ENCODE data around the gene AGPAT4.

The AGPAT4 gene

GRCh38 chr6:161150566-161150965, 123.3 kb downstream of the AGPAT4 start:
- no peak for DNase-seq
- H3K9me3 ChIP-seq (ENCODE audit: severe bottlenecking): no peaks in the 10 kb centered on the region
- no peak for TF ChIP-seq CTCF (IDR thresholded peaks at IDR 0.05; ENCODE audit: low read depth, low read length)
- no peak overlapping the region for H3K27ac ChIP-seq
- H3K4me3 ChIP-seq (ENCODE audit: low read depth, low read length): no peak overlapping the region
- no peaks in the 10 kb centered on the region for H3K36me3 ChIP-seq
- no peaks in the 10 kb centered on the region for H3K27me3 ChIP-seq (ENCODE audit: insufficient read depth, low read depth, severe bottlenecking)

GRCh38 chr6:161150136-161150535, 123.7 kb downstream of the AGPAT4 start:
- no peak for DNase-seq
- no peak overlapping the region for H3K27ac ChIP-seq
- H3K4me3 ChIP-seq (ENCODE audit: low read depth, low read length): no peak overlapping the region
- H3K27me3 ChIP-seq (ENCODE audit: insufficient read depth, low read depth, severe bottlenecking): no peaks in the 10 kb centered on the region
- H3K36me3 ChIP-seq: no peaks in the 10 kb centered on the region
- H3K9me3 ChIP-seq (ENCODE audit: severe bottlenecking): no peaks in the 10 kb centered on the region
- no peak for TF ChIP-seq CTCF (IDR thresholded peaks at IDR 0.05; ENCODE audit: low read depth, low read length)

- Histone ChIP-seq H3K27me3 (ENCODE audit: insufficient read depth, low read depth, severe bottlenecking) (no peaks in the 10 kb centered on the region), H3K27ac (no peak overlapping the region), H3K4me3 (ENCODE audit: low read depth, low read length) (no peak overlapping the region), H3K9me3 (ENCODE audit: severe bottlenecking) (no peaks in the 10 kb centered on the region), H3K36me3 (0 out of 2 replicates have a peak, but pooled peaks cover 2% of the 10 kb centered on the region)
- TF ChIP-seq CTCF (IDR thresholded peaks at IDR 0.05; ENCODE audit: low read depth, low read length): no peak
- DNase-seq: no peak
These were observed 130.0 kb downstream of the AGPAT4 start for GRCh38 chr6:161143663-161144430.

- Histone ChIP-seq H3K4me3 (ENCODE audit: low read depth, low read length) (no peak overlapping the region), H3K27ac (no peak overlapping the region), H3K36me3 (0 out of 2 replicates have a peak, but pooled peaks cover 2% of the 10 kb centered on the region), H3K9me3 (ENCODE audit: severe bottlenecking) (no peaks in the 10 kb centered on the region), H3K27me3 (ENCODE audit: insufficient read depth, low read depth, severe bottlenecking) (no peaks in the 10 kb centered on the region)
- no peak for TF ChIP-seq CTCF (IDR thresholded peaks at IDR 0.05; ENCODE audit: low read depth, low read length)
- no peak for DNase-seq
These were observed 130.9 kb downstream of the AGPAT4 start for GRCh38 chr6:161142957-161143296.

GRCh38 chr6:161141173-161141572, 132.7 kb downstream of the AGPAT4 start:
- Histone ChIP-seq H3K4me3 (ENCODE audit: low read depth, low read length) (no peak overlapping the region), H3K27me3 (ENCODE audit: insufficient read depth, low read depth, severe bottlenecking) (no peaks in the 10 kb centered on the region), H3K36me3 (peaks cover 2% of the 10 kb centered on the region; the same call in 1 of the 2 replicates), H3K27ac (no peak overlapping the region), H3K9me3 (ENCODE audit: severe bottlenecking) (no peaks in the 10 kb centered on the region)
- TF ChIP-seq CTCF (IDR thresholded peaks at IDR 0.05; ENCODE audit: low read depth, low read length): no peak
- DNase-seq: no peak

- Histone ChIP-seq H3K9me3 (ENCODE audit: severe bottlenecking) (no peaks in the 10 kb centered on the region), H3K27ac (no peak overlapping the region), H3K36me3 (peaks cover 3% of the 10 kb centered on the region; the same call in 1 of the 2 replicates), H3K27me3 (ENCODE audit: insufficient read depth, low read depth, severe bottlenecking) (no peaks in the 10 kb centered on the region), H3K4me3 (ENCODE audit: low read depth, low read length) (no peak overlapping the region)
- TF ChIP-seq CTCF (IDR thresholded peaks at IDR 0.05; ENCODE audit: low read depth, low read length): no peak
- DNase-seq: no peak
These were observed 133.3 kb downstream of the AGPAT4 start for GRCh38 chr6:161140554-161140875.

All from WERI-Rb-1 (cell line).